Stomach (tissue), 4 donors: Measurements from ENCODE around the gene MFSD6.

Experiments
- POLR2A ChIP-seq, 4 donors: fragments of 450-650 bp; IDR thresholded peaks; one replicate each; pipeline ENCODE4 v1.6.1; 2016; ENCODE audit warnings: antibody characterized with exemption in 4 of 4, control low read depth in 2 of 4, mild to moderate bottlenecking in 1 of 4, moderate library complexity in 1 of 4
- TF ChIP-seq, protein P1 (sequence below), 7 experiments: fragments of 450-650 bp in 4 of 7; fragments of 200-600 bp in 3 of 7; sonication (generic) in 3 of 7; IDR thresholded peaks; one replicate each; pipeline ENCODE4 v1.5.1; 2016 to 2019; ENCODE audit warnings: antibody characterized with exemption in 7 of 7, control low read depth in 2 of 7, mild to moderate bottlenecking in 1 of 7

DNA sequence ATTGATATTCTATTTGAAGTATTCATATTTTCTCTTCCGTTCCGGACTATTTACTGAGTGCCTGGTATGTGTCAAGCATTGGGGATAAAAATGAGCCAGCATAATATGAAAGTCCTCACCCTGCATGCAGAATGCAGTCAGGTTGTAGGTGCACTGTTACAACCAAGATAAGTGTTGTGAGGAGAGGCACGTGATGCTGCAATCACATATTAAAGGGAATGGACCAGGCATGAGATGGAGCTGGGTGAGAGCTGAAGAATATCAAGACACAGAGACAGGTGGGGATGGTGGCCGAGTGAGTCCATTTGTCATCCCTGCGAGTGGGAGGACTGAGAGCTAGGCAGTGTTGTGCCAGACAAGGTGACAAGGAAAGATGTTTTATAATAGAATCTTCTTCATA is 52.3 kb downstream of the MFSD6 start:
- TF ChIP-seq POLR2A (IDR thresholded peaks at IDR 0.05), result no peak
- TF ChIP-seq, protein P1, sequence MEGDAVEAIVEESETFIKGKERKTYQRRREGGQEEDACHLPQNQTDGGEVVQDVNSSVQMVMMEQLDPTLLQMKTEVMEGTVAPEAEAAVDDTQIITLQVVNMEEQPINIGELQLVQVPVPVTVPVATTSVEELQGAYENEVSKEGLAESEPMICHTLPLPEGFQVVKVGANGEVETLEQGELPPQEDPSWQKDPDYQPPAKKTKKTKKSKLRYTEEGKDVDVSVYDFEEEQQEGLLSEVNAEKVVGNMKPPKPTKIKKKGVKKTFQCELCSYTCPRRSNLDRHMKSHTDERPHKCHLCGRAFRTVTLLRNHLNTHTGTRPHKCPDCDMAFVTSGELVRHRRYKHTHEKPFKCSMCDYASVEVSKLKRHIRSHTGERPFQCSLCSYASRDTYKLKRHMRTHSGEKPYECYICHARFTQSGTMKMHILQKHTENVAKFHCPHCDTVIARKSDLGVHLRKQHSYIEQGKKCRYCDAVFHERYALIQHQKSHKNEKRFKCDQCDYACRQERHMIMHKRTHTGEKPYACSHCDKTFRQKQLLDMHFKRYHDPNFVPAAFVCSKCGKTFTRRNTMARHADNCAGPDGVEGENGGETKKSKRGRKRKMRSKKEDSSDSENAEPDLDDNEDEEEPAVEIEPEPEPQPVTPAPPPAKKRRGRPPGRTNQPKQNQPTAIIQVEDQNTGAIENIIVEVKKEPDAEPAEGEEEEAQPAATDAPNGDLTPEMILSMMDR (IDR thresholded peaks at IDR 0.05), result no peak
